Anterior cingulate cortex (tissue), 58 donors: ENCODE measurements around the gene STARD6.
"Not testable (repeated sequence)": the region's sequence is repeated elsewhere in the genome, so short reads cannot be mapped to it uniquely, and the experiment has no call there.

ENCODE experiments used
- DNase-seq, 58 donors: peaks; one replicate each; lab custom pipeline; 2025; lab: John Stamatoyannopoulos, UW

The STARD6 gene

GRCh38 chr18:54357660-54358494, at the start of gene STARD6, which contains the start of gene C18orf54:
Gene STARD6 (minus strand): TSS chr18:54357858. CDS start chr18:54354573, 3,285 bp downstream.
Gene C18orf54 (plus strand): TSS chr18:54357906. CDS start chr18:54360573, 2,667 bp downstream.
- peak in 57 of 58 donors; percentile 24 to 87 (median 77) for DNase-seq

GRCh38 chr18:54405290-54405689, 47.6 kb upstream of the STARD6 start:
- DNase-seq, result no peak

DNA sequence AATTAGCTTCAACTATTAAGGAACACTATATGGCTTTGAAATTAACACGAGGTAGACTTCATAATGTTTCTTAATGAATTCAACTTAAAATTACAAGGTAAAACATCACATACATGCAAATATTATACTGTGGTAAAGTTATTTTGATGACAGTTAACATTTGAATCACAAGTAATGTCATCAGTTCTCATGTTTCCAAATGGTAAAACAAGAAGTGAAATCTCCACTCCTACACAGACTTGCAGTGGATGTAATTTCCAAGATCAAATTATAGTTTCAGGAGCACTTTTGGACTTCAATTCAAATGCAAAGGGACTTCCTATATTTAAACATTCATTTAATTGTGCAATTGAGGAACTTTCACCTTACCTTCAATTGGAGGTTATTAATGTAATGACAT, 39.1 kb upstream of the STARD6 start:
- DNase-seq, result no peak

DNA sequence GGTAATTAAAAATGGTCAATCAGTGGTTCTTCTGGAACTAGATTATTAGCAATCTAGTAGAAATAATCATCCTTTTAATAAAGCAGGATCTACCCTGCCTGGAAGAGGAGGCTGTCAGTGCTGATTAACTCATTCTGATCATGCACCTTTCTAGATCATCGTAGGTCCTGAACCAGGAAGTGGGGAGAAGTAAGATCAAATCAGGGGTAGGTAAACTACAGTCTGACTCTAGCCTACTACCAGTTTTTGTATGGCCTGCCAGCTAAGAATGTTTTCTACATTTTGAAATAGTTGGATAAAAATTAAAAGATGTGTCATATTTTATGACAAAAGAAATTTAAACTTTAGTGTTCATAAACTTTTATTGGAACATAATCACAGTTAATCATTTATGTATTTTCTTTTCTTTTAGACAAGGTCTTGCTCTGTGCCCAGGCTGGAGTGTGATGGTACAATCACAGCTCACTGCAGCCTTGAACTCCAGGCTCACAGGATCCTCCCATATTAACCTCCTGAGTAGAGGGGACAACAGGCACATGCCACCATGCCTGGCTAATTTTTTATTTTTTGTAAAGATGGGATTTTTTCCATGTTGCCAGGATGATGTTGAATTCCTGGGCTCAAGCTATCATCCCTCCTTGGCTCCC, 36.1 kb upstream of the STARD6 start:
- no peak for DNase-seq

DNA sequence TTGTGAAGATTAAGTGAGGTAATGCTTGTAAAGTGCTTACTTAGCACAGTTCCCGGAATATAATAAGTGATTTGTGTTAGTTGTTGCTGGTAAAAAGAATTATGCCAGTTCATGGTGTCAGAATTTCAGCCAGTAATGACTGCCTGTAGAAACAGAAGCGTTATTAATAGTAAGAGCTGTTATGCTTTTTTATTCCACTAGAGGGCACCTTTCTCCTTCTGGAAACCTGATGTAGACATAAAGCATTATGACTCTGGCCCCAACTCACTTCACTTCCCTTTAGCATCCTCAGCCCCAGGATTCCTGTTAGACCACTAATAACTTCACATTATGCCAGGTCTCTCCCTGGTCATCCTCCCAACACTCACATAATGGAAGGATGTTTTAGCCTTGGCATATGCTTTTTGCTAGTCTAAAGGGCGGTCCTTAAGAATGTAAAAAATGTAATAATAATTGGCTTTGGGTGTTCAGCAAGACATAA, 34.9 kb upstream of the STARD6 start:
- peak in 1 of 58 donors; percentile 56 for DNase-seq

- no peak for DNase-seq
These were observed 33.2 kb upstream of the STARD6 start for GRCh38 chr18:54390838-54391237.

GRCh38 chr18:54389143-54389505, 31.5 kb upstream of the STARD6 start:
- no peak for DNase-seq

DNA sequence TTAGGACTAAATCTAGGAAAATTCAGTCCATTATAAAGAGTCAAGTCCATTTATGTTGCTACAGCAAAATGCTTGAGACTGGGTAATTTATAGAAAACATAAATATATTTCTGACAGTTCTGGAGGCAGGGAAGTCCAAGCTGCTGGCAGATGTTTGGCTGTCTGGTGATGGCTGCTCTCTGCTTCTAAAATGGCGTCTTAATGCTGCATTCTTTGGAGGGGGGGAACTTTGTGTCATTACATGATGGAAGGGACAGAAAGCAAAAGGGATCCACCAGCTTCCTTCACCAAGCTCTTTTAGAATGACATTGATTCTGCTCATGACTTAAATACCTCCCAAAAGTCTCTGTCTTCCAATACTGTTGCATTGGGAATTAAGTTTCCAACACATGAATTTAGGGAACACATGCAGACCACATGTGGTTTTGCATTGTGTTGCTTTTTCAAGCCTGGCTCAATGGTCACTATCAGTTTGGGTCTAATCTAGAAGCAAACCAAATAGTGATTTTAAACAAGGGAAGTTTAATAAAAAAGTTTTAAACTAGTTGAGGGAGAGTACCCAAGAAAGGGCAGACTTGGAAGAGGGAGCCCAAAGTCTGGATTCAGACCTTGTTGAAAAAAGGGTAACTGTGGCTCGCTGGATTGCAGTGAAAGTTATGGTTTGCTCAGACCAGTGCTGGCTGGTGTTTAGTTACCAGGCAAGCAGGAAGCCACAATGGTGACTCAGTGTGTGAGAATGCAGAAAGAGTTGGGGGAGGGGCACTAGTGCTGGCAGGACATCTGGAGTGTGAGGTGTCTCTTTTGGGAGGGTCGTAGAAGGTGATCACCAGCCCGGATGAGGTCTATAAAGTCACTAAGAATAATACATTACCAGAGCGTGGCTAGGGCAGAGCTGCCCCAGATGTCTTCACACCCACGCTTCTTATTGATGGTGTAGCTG, 30.8 kb upstream of the STARD6 start:
- DNase-seq, result no peak

- DNase-seq, result no peak
These were observed 30.0 kb upstream of the STARD6 start for GRCh38 chr18:54387631-54388030.

DNA sequence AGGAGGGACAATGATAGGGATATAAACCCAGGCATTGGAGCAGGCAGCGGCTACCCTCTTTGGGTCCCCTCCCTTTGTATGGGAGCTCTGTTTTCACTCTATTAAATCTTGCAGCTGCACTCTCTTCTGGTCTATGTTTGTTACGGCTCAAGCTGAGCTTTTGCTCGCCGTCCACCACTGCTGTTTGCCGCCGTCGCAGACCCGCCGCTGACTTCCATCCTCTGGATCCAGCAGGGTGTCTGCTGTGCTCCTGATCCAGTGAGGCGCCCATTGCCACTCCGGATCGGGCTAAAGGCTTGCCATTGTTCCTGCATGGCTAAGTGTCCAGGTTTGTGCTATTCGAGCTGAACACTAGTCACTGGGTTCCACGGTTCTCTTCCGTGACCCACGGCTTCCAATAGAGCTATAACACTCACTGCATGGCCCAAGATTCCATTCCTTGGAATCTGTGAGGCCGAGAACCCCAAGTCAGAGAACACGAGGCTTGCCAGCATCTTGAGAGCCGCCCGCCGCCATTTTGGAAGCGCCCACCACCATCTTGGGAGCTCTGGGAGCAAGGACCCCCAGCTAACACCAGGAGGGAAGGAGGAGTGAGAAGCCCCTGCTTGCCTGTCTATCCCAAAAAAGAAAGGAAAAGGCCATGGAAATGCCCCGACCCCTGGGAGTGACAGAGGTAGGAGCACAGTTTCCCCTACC, 29.3 kb upstream of the STARD6 start:
- DNase-seq, result not testable (repeated sequence)

DNA sequence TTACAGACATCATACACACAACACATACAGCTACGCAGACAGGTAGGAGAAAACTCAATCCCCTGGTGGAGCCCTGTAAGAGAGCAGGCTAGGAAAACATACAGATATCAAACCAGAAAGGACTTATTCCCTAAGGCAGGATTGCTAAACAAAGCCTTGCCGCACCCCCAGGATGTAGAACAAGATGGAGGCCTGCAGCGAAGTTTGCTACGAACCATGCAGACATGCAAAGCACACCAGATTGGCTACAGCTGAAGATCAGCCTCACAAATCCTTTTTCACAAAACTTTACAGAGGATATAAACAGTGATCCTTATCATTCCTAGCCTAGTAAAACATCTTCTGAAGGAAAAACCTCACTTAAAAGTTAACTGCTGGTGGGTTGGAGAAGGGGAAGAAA, 28.4 kb upstream of the STARD6 start:
- no peak for DNase-seq

DNA sequence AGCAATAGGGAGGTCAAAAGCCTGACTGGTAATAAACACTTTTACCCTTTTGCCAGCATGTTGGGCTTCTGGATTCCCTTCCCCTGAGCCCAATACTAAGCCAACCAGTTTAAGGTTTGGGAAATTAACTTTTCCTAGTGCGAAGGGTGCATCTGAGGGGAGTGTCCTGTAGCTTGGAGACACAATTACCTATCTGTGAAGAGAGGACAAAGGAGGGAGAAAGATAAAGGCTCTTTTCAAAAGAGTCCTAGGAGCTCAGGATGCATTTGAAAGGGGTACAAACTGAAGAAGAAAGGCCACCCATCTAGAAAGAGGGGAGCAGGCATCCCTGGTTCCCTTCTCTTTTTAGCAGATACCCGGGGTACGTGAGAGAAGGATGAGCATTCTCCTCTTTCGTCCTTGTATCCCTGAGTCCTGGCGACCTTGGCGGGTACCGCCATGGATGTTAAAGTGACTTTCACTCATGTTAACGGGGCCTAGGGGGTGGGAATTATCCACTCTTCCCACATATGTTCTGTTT, 25.1 kb upstream of the STARD6 start:
- DNase-seq, result no peak

DNA sequence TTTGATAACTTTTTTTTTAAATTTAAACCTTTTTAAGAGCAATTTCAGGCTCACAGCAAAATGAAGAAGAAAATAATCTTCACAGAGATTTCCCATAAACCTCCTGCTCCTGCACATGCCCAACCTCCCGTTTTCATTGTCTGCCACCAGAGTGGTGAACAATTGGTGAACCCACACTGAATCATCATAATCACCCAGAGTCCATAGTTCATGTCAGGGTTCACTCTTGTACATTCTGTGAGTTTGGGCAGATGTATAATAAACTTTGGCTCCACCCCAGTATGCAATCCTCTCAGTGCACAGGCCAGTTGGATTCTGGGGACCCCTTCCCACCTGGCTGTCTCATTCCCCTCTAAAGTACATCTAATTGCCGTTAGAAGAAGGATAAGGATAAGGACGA, 24.4 kb upstream of the STARD6 start:
- no peak for DNase-seq

- no peak for DNase-seq
These were observed 24.0 kb upstream of the STARD6 start for GRCh38 chr18:54381640-54382039.

- no peak for DNase-seq
These were observed 20.4 kb upstream of the STARD6 start for GRCh38 chr18:54378057-54378456.

DNA sequence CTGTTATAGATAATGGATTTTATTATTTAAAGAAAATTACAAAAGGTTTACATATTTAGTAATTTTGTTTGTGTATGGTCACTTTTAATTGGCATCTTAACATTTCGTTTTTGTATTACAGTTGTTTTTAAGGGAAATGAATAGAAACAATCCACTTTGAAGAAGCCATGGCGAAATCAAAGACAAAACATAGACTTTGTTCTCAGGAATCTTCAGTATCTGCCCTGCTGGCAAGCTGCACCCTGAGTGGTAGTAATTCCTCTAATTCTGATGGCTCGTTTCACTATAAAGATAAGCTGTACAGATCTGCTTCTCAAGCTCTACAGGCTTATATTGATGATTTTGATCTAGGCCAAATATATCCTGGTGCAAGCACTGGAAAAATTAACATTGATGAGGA, 2.7 kb upstream of the STARD6 start:
- DNase-seq, result no peak

GRCh38 chr18:54359233-54359632, 1.6 kb upstream of the STARD6 start:
- no peak for DNase-seq

DNA sequence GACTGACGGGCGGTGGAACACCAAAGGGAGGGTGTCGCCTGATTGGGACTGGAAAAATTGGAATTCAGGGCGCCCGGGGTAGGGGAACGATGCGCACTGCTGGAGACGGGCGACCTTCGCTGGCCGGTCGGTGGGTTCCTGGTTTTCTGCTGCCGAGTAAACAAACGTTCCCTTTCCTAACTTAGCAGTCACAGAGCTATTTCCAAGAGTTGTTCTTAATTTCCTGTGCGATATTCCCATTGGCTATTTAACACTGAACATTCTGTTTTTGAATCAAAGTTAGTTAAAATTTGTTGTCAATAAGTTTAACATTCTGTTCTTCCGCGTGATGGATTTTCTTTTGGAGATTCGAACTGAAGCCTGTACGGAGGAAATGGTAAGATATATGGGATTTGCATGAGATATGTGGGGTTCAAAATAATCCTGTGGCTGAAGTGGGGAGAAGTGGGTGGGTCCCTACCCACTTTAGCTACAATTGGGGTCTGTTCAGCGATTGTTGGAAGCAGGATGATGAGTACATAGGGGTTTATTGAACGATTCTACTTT, 910 bp upstream of the STARD6 start:
- DNase-seq, result peak in 5 of 58 donors; percentile 2 to 33 (median 7)

DNA sequence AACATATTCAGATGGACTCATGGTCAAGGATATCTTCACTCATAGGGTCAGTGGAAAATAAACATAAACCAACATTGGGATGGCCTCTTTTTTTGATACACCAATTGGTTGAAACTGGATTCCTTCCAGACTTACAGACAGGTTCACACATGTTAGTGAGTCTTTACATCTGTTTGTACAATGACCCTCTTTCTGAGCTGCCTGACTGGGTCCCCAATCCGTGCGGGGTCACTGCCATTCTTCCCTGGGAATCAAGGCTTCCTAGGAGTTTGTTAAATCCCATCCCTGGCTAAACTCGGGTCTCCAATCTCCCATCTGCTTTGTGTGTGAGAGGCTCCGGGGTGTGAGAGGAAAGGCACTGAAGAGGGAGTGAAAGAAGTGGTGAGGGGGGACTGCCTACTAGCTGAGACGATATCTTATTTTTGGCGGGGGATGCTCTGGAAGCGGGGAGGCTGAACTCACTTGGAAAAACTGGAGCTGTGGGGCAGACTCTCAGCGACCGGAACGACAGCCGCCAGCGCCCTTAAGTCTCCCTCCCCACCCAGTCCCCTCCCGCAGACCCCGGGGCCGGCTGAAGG, 487 bp downstream of the STARD6 start:
- DNase-seq, result peak in 15 of 58 donors; percentile 6 to 69 (median 28)
